HCT116 (cell line): ENCODE data around the gene CHD9NB.

ENCODE experiments used
- ATF3 ChIP-seq: IDR thresholded peaks from 2 replicates; pipeline ENCODE4 v1.6.1; 2012
- CEBPB ChIP-seq: IDR thresholded peaks from 2 replicates; pipeline ENCODE4 v1.6.1; 2012; ENCODE audit warnings: low read depth
- CTCF ChIP-seq, 3 experiments: fragments of 200-600 bp in 1 of 3; sonication (generic) in 1 of 3; IDR thresholded peaks in 2 of 3; conservative IDR thresholded peaks in 1 of 3; 2 replicates each; pipeline ENCODE4 v1.5.1; 2012 to 2017; ENCODE audit warnings: low read depth in 2 of 3, low read length in 2 of 3, antibody characterized with exemption in 1 of 3, borderline replicate concordance in 1 of 3, control low read depth in 1 of 3, mild to moderate bottlenecking in 1 of 3, mixed read lengths in 1 of 3, mixed run types in 1 of 3, moderate library complexity in 1 of 3; ENCODE audit not compliant: insufficient read depth in 1 of 3
- EGR1 ChIP-seq: IDR thresholded peaks from 2 replicates; pipeline ENCODE4 v1.6.1; 2012; ENCODE audit warnings: low read depth
- EZH2 ChIP-seq: fragments of 200-600 bp; sonication (generic); IDR thresholded peaks from 2 replicates; pipeline ENCODE4 v1.6.1; 2017; ENCODE audit warnings: antibody characterized with exemption, mixed run types
- EZH2phosphoT487 ChIP-seq: fragments of 200-600 bp; IDR thresholded peaks from 2 replicates; pipeline ENCODE4 v1.6.1; 2018; ENCODE audit warnings: antibody characterized with exemption, borderline replicate concordance
- FOSL1 ChIP-seq: IDR thresholded peaks from 2 replicates; pipeline ENCODE4 v1.6.1; 2012; ENCODE audit warnings: low read depth
- MAX ChIP-seq: IDR thresholded peaks from 2 replicates; pipeline ENCODE4 v1.6.1; 2012
- POLR2A ChIP-seq: IDR thresholded peaks from 2 replicates; pipeline ENCODE4 v1.7.0; 2011; ENCODE audit warnings: borderline replicate concordance; ENCODE audit not compliant: insufficient read depth, insufficient read length; ENCODE audit errors: extremely low read depth
- POLR2AphosphoS5 ChIP-seq: IDR thresholded peaks from 2 replicates; pipeline ENCODE4 v1.6.1; 2011; ENCODE audit warnings: mild to moderate bottlenecking, low read depth, low read length, moderate library complexity
- SRF ChIP-seq: IDR thresholded peaks from 2 replicates; pipeline ENCODE4 v1.6.1; 2012; ENCODE audit warnings: low read depth
- ZFX ChIP-seq: fragments of 450-650 bp; IDR thresholded peaks from 2 replicates; pipeline ENCODE4 v1.6.1; 2017
- ZNF274 ChIP-seq: fragments of 200-500 bp; sonication (Bioruptor generic); IDR thresholded peaks from 2 replicates; pipeline ENCODE4 v1.6.1; 2014; ENCODE audit warnings: mild to moderate bottlenecking, low read depth, low read length, inconsistent platforms

- TF ChIP-seq EZH2 (no peak), CTCF (IDR thresholded peaks at IDR 0.05 in 2 of 3, conservative IDR thresholded peaks at IDR 0.05 in 1 of 3; ENCODE audit: borderline replicate concordance in 1 of 3, insufficient read depth in 1 of 3, low read depth in 2 of 3, low read length in 2 of 3) (no peak), POLR2AphosphoS5 (no peak), MAX (no peak), EGR1 (no peak), POLR2A (no peak), ZNF274 (no peak), SRF (no peak), CEBPB (no peak), ATF3 (no peak), EZH2phosphoT487 (no peak), FOSL1 (no peak), ZFX (no peak)
These were observed 44.5 kb upstream of the CHD9NB start for GRCh38 chr16:53097190-53097589.
